Fibroblast of lung (primary cell): Measurements from ENCODE around the gene OR10A2.

Source experiments
- CTCF ChIP-seq, 2 donors: IDR thresholded peaks in 1 of 2; conservative IDR thresholded peaks in 1 of 2; 1 replicate in 1 of 2; 2 replicates in 1 of 2; pipeline ENCODE4 v1.5.1; 2011 to 2012; ENCODE audit warnings: low read length in 2 of 2, control low read depth in 1 of 2, inconsistent platforms in 1 of 2, low read depth in 1 of 2, mild to moderate bottlenecking in 1 of 2
- EZH2 ChIP-seq: IDR thresholded peaks from 2 replicates; pipeline ENCODE4 v1.5.1; 2012; ENCODE audit warnings: low read length, control low read depth, mild to moderate bottlenecking; ENCODE audit errors: missing control alignments

- TF ChIP-seq CTCF (conservative IDR thresholded peaks at IDR 0.05 in 1 of 2, IDR thresholded peaks at IDR 0.05 in 1 of 2; ENCODE audit: low read depth in 1 of 2, low read length in 2 of 2) (no peak), EZH2 (no peak)
Observed at GRCh38 chr11:6871278-6871677, 8.4 kb downstream of the OR10A2 start.
